PFSK-1 (cell line): ENCODE results near the gene GHR.

Source experiments
- FOXP2 ChIP-seq: optimal IDR thresholded peaks from 2 replicates; pipeline ENCODE3; 2011; ENCODE audit warnings: borderline replicate concordance, control low read depth, inconsistent platforms; ENCODE audit not compliant: insufficient read depth; ENCODE audit errors: extremely low read length, extremely low read depth
- POLR2AphosphoS5 ChIP-seq: IDR thresholded peaks from 2 replicates; pipeline ENCODE4 v1.6.1; 2012; ENCODE audit warnings: low read depth, mild to moderate bottlenecking, control low read depth, low read length, moderate library complexity
- REST ChIP-seq, 2 experiments: IDR thresholded peaks; 2 replicates each; pipeline versions ENCODE4 v1.6.1 to v1.8.0; 2011 to 2012; ENCODE audit warnings: low read depth in 2 of 2, low read length in 2 of 2, control low read depth in 1 of 2, inconsistent platforms in 1 of 2, mild to moderate bottlenecking in 1 of 2, moderate library complexity in 1 of 2; ENCODE audit not compliant: insufficient read depth in 1 of 2
- SIN3A ChIP-seq: IDR thresholded peaks from 2 replicates; pipeline ENCODE4 v1.6.1; 2012; ENCODE audit warnings: mild to moderate bottlenecking, low read length, moderate library complexity, borderline replicate concordance; ENCODE audit not compliant: insufficient read depth
- TAF1 ChIP-seq: IDR thresholded peaks from 2 replicates; pipeline ENCODE4 v1.6.1; 2012; ENCODE audit warnings: low read length, control low read depth, borderline replicate concordance; ENCODE audit not compliant: insufficient read depth

GHR gene

GRCh38 chr5:42520203-42520602 lies 97.0 kb downstream of the GHR start:
- TF ChIP-seq SIN3A (no peak), REST (IDR thresholded peaks at IDR 0.05; ENCODE audit: insufficient read depth in 1 of 2, low read depth in 2 of 2, low read length in 2 of 2) (no peak), TAF1 (no peak), FOXP2 (no peak), POLR2AphosphoS5 (no peak)

- TF ChIP-seq FOXP2 (no peak), SIN3A (no peak), REST (IDR thresholded peaks at IDR 0.05; ENCODE audit: insufficient read depth in 1 of 2, low read depth in 2 of 2, low read length in 2 of 2) (no peak), POLR2AphosphoS5 (no peak), TAF1 (no peak)
Observed at GRCh38 chr5:42520957-42521356, 97.7 kb downstream of the GHR start.

- TF ChIP-seq TAF1 (no peak), FOXP2 (no peak), SIN3A (no peak), POLR2AphosphoS5 (no peak), REST (IDR thresholded peaks at IDR 0.05; ENCODE audit: insufficient read depth in 1 of 2, low read depth in 2 of 2, low read length in 2 of 2) (no peak)
Observed at GRCh38 chr5:42521406-42521805, 98.2 kb downstream of the GHR start.

- TF ChIP-seq FOXP2 (no peak), TAF1 (no peak), REST (IDR thresholded peaks at IDR 0.05; ENCODE audit: insufficient read depth in 1 of 2, low read depth in 2 of 2, low read length in 2 of 2) (no peak), POLR2AphosphoS5 (no peak), SIN3A (no peak)
Observed at GRCh38 chr5:42522783-42523182, 99.5 kb downstream of the GHR start.

GRCh38 chr5:42526179-42526578 lies 102.9 kb downstream of the GHR start:
- TF ChIP-seq TAF1 (no peak), REST (IDR thresholded peaks at IDR 0.05; ENCODE audit: insufficient read depth in 1 of 2, low read depth in 2 of 2, low read length in 2 of 2) (no peak), SIN3A (no peak), FOXP2 (no peak), POLR2AphosphoS5 (no peak)
